Measurements from ENCODE around the gene SRPK3.

- TF ChIP-seq ZNF114 (CRISPR knock-in tag; IDR thresholded peaks at IDR 0.05) (no peak), EZH2phosphoT487 (IDR thresholded peaks at IDR 0.05; ENCODE audit: unreplicated experiment) (no peak), EZH2 (IDR thresholded peaks at IDR 0.05; ENCODE audit: low read depth, unreplicated experiment) (no peak), ETS1 (IDR thresholded peaks at IDR 0.05) (no peak), POLR2AphosphoS5 (IDR thresholded peaks at IDR 0.05; ENCODE audit: low read depth) (no peak; the same call in 1 of the 2 replicates), CTCF (conservative IDR thresholded peaks at IDR 0.05; ENCODE audit: low read depth in 2 of 2) (no peak), NANOG (IDR thresholded peaks at IDR 0.05; ENCODE audit: borderline replicate concordance) (no peak), REST (IDR thresholded peaks at IDR 0.05; ENCODE audit: unreplicated experiment) (no peak), JUNB (IDR thresholded peaks at IDR 0.05; ENCODE audit: unreplicated experiment) (no peak), ZNF331 (CRISPR knock-in tag; IDR thresholded peaks at IDR 0.05; ENCODE audit: low read depth) (no peak)
Observed at GRCh38 chrX:153829799-153830639, 49.2 kb downstream of the SRPK3 start, which contains the start of gene PDZD4.
